Neutrophil (primary cell): ENCODE data around the gene LRRC72.
A peak's percentile ranks its signal among the peaks of the same experiment; 100 is the strongest.

ENCODE experiments used
- H3K27ac ChIP-seq: fragments of 200-600 bp; sonication (generic); 2 replicates; pipeline ENCODE4 v1.5.1; 2016; ENCODE audit warnings: mild to moderate bottlenecking, moderate library complexity
- H3K27me3 ChIP-seq: fragments of 200-600 bp; sonication (generic); 2 replicates; pipeline ENCODE4 v1.6.0; 2016; ENCODE audit warnings: mild to moderate bottlenecking
- H3K36me3 ChIP-seq: fragments of 200-600 bp; sonication (generic); 2 replicates; pipeline ENCODE4 v1.5.1; 2017
- H3K4me1 ChIP-seq, 2 experiments: fragments of 200-600 bp in 1 of 2; sonication (generic) in 1 of 2; 1 replicate in 1 of 2; 2 replicates in 1 of 2; pipeline versions ENCODE4 v1.5.1 to v1.6.1; 2013 to 2016; ENCODE audit warnings: low read depth in 1 of 2, low read length in 1 of 2, mild to moderate bottlenecking in 1 of 2, moderate library complexity in 1 of 2; ENCODE audit not compliant: control insufficient read depth in 1 of 2, insufficient read depth in 1 of 2
- H3K4me3 ChIP-seq, 2 experiments: fragments of 200-600 bp in 1 of 2; sonication (generic) in 1 of 2; 1 replicate in 1 of 2; 2 replicates in 1 of 2; pipeline ENCODE4 v1.5.1; 2013 to 2016; ENCODE audit warnings: low read depth in 1 of 2, low read length in 1 of 2, mild to moderate bottlenecking in 1 of 2, moderate library complexity in 1 of 2
- H3K9me3 ChIP-seq: fragments of 200-600 bp; sonication (generic); 2 replicates; pipeline ENCODE4 v1.5.1; 2016
- CTCF ChIP-seq: fragments of 200-600 bp; sonication (generic); IDR thresholded peaks from 2 replicates; pipeline ENCODE4 v1.5.1; 2016; ENCODE audit warnings: antibody characterized with exemption

The LRRC72 gene

GRCh38 chr7:16556359-16556758, 29.7 kb downstream of the LRRC72 start:
- Histone ChIP-seq H3K27me3 (no peaks in the 10 kb centered on the region), H3K4me3 (no peak overlapping the region), H3K36me3 (no peaks in the 10 kb centered on the region), H3K9me3 (no peaks in the 10 kb centered on the region), H3K4me1 (no peaks in the 10 kb centered on the region), H3K27ac (no peak overlapping the region)
- TF ChIP-seq CTCF, result no peak

GRCh38 chr7:16558761-16559302, 32.2 kb downstream of the LRRC72 start:
- no peak for TF ChIP-seq CTCF
- H3K27me3 ChIP-seq, result no peaks in the 10 kb centered on the region
- no peak overlapping the region for H3K27ac ChIP-seq
- H3K36me3 ChIP-seq, result no peaks in the 10 kb centered on the region
- no peaks in the 10 kb centered on the region for H3K4me1 ChIP-seq
- H3K9me3 ChIP-seq, result no peaks in the 10 kb centered on the region
- H3K4me3 ChIP-seq, result no peak overlapping the region

GRCh38 chr7:16559497-16560179, 33.0 kb downstream of the LRRC72 start:
- Histone ChIP-seq H3K4me3 (no peak overlapping the region), H3K9me3 (no peaks in the 10 kb centered on the region), H3K4me1 (no peaks in the 10 kb centered on the region), H3K27ac (no peak overlapping the region), H3K36me3 (no peaks in the 10 kb centered on the region), H3K27me3 (no peaks in the 10 kb centered on the region)
- TF ChIP-seq CTCF, result no peak

- H3K9me3 ChIP-seq, result no peaks in the 10 kb centered on the region
- no peak overlapping the region for H3K27ac ChIP-seq
- H3K27me3 ChIP-seq, result no peaks in the 10 kb centered on the region
- no peaks in the 10 kb centered on the region for H3K4me1 ChIP-seq
- TF ChIP-seq CTCF, result no peak
- H3K4me3 ChIP-seq, result no peak overlapping the region
- no peaks in the 10 kb centered on the region for H3K36me3 ChIP-seq
These were observed 35.3 kb downstream of the LRRC72 start for GRCh38 chr7:16561943-16562342.

GRCh38 chr7:16562456-16563220, 36.0 kb downstream of the LRRC72 start:
- TF ChIP-seq CTCF, result no peak
- no peak overlapping the region for H3K27ac ChIP-seq
- H3K36me3 ChIP-seq, result no peaks in the 10 kb centered on the region
- H3K4me1 ChIP-seq, result no peaks in the 10 kb centered on the region
- no peaks in the 10 kb centered on the region for H3K27me3 ChIP-seq
- no peaks in the 10 kb centered on the region for H3K9me3 ChIP-seq
- peak overlapping the region in 1 of 2 experiments; percentile 37 for H3K4me3 ChIP-seq
